Activated CD4-positive, alpha-beta T cell treated with anti-CD3 and anti-CD28 coated beads, Interleukin-2, amount 10 ng/mL, durations not matched to agents 7 days and 5 days (primary cell): ENCODE measurements around the gene GUK1. TPM values are rescaled to one million over a fixed set of nuclear protein-coding genes. Genes with fewer than 3 reads are reported as not detected.

Source experiments
- microRNA-seq: library from miRNA; unstranded; fragments of <30 nt; microRNA quantifications from one replicate; pipeline ENCODE4 v1.2.0, GENCODE V29; 2021; ENCODE audit warnings: borderline microRNAs expressed, borderline replicate concordance
- total RNA-seq, 2 experiments: library from RNA; stranded (reverse); gene quantifications; one replicate each; pipeline ENCODE4 v1.2.3, GENCODE V29; 2021

GUK1 gene
- total RNA-seq, 2 experiments from 2014 or later, result 207 to 260 TPM

Small RNA genes lying within 50 kb of the gene (microRNA-seq; reads per million reads assigned to microRNA genes)
- 2.3 reads per million, percentile 7 among the genes with 10 or more reads in this experiment for gene MIR3620

Other genes with a start within 250 kb of the GUK1 start
- under 1 TPM; 0.32 to 0.40 TPM for gene WNT9A, start 192.3 kb upstream of the GUK1 start, total RNA-seq
- not detected for gene WNT3A, start 133.3 kb upstream of the GUK1 start, total RNA-seq
- gene ARF1, start 57.6 kb upstream of the GUK1 start, total RNA-seq, result 100 to 1,000 TPM; 267 to 285 TPM
- gene C1orf35, start 37.0 kb upstream of the GUK1 start, total RNA-seq, result 10 to 100 TPM; 14.4 to 24.4 TPM
- gene MRPL55, start 31.0 kb upstream of the GUK1 start, total RNA-seq, result 10 to 100 TPM; 38.6 to 44.1 TPM
- gene GJC2, start 9.7 kb downstream of the GUK1 start, total RNA-seq, result under 1 TPM; 0.40 to 0.62 TPM
- 1 to 10 TPM; 6.4 to 8.2 TPM for gene IBA57, start 25.5 kb downstream of the GUK1 start, total RNA-seq
- 10 to 100 TPM; 13.8 to 21.8 TPM for gene OBSCN, start 67.8 kb downstream of the GUK1 start, total RNA-seq